ENCODE measurements around the gene CAPN3.

Gene CAPN3

DNA sequence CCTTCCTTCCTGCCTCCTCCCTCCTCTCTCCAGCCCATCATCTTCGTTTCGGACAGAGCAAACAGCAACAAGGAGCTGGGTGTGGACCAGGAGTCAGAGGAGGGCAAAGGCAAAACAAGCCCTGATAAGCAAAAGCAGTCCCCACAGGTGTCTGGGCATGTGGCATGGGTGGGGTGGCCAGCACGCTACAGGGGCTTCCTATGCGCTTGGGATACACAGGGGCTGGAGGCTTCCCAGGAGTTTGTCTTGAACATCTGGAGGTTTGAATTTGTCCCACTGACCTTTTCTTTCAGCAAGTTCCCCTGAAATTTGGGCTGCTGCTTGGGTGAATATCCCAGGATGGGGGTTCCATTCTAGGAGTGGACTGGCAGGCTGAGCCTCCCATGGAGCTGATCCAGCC lies 48.9 kb downstream of the CAPN3 start:
- H3K79me2 ChIP-seq, result no peaks in the 10 kb centered on the region
- H3K9ac ChIP-seq, result no peak overlapping the region
- H2AFZ ChIP-seq, result no peak overlapping the region
- H3K27me3 ChIP-seq (ENCODE audit: control insufficient read depth, insufficient read depth, low read length), result no peaks in the 10 kb centered on the region
- no peaks in the 10 kb centered on the region for H3K9me3 ChIP-seq (ENCODE audit: control insufficient read depth, low read length)
- no peak overlapping the region for H3K27ac ChIP-seq
- no peaks in the 10 kb centered on the region for H3K36me3 ChIP-seq (ENCODE audit: control insufficient read depth, insufficient read depth, low read length)
- H3K4me3 ChIP-seq (ENCODE audit: low read depth, low read length), result no peak overlapping the region
- no peaks in the 10 kb centered on the region for H3K4me1 ChIP-seq
- TF ChIP-seq, protein P1, sequence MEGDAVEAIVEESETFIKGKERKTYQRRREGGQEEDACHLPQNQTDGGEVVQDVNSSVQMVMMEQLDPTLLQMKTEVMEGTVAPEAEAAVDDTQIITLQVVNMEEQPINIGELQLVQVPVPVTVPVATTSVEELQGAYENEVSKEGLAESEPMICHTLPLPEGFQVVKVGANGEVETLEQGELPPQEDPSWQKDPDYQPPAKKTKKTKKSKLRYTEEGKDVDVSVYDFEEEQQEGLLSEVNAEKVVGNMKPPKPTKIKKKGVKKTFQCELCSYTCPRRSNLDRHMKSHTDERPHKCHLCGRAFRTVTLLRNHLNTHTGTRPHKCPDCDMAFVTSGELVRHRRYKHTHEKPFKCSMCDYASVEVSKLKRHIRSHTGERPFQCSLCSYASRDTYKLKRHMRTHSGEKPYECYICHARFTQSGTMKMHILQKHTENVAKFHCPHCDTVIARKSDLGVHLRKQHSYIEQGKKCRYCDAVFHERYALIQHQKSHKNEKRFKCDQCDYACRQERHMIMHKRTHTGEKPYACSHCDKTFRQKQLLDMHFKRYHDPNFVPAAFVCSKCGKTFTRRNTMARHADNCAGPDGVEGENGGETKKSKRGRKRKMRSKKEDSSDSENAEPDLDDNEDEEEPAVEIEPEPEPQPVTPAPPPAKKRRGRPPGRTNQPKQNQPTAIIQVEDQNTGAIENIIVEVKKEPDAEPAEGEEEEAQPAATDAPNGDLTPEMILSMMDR (IDR thresholded peaks at IDR 0.05), result no peak
- H3K4me2 ChIP-seq (ENCODE audit: low read length), result no peak overlapping the region

DNA sequence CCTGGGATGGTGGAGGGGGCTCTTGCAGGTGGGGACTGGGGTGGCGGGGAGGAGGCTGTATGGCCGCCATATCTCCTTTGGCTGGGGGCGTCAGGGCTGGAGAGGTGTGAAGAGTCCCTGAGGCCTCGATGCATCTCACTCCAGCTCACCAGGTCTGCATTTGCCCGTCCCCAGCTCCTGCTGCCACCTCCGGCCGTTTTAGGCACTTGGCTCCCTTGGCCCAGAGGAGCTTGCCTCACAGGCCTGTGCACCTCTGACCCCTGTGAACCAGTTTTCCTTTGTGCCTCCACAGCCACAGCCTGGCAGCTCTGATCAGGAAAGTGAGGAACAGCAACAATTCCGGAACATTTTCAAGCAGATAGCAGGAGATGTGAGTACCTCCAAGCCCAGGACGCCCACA lies 49.7 kb downstream of the CAPN3 start:
- no peaks in the 10 kb centered on the region for H3K27me3 ChIP-seq (ENCODE audit: control insufficient read depth, insufficient read depth, low read length)
- no peaks in the 10 kb centered on the region for H3K79me2 ChIP-seq
- H3K4me2 ChIP-seq (ENCODE audit: low read length), result no peak overlapping the region
- no peak overlapping the region for H3K9ac ChIP-seq
- H3K4me1 ChIP-seq, result no peaks in the 10 kb centered on the region
- no peaks in the 10 kb centered on the region for H3K36me3 ChIP-seq (ENCODE audit: control insufficient read depth, insufficient read depth, low read length)
- no peak overlapping the region for H3K4me3 ChIP-seq (ENCODE audit: low read depth, low read length)
- no peak overlapping the region for H3K27ac ChIP-seq
- TF ChIP-seq, protein P1 (IDR thresholded peaks at IDR 0.05), result no peak
- no peaks in the 10 kb centered on the region for H3K9me3 ChIP-seq (ENCODE audit: control insufficient read depth, low read length)
- no peak overlapping the region for H2AFZ ChIP-seq

DNA sequence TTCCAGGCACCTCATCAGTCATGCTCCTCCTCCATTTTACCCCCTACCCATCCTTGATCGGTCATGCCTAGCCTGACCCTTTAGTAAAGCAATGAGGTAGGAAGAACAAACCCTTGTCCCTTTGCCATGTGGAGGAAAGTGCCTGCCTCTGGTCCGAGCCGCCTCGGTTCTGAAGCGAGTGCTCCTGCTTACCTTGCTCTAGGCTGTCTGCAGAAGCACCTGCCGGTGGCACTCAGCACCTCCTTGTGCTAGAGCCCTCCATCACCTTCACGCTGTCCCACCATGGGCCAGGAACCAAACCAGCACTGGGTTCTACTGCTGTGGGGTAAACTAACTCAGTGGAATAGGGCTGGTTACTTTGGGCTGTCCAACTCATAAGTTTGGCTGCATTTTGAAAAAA lies 52.6 kb downstream of the CAPN3 start:
- Histone ChIP-seq H3K9me3 (ENCODE audit: control insufficient read depth, low read length) (no peaks in the 10 kb centered on the region), H3K4me3 (ENCODE audit: low read depth, low read length) (no peak overlapping the region), H3K27ac (no peak overlapping the region), H3K27me3 (ENCODE audit: control insufficient read depth, insufficient read depth, low read length) (no peaks in the 10 kb centered on the region), H3K9ac (no peak overlapping the region), H3K79me2 (no peaks in the 10 kb centered on the region), H2AFZ (no peak overlapping the region), H3K4me1 (no peaks in the 10 kb centered on the region), H3K4me2 (ENCODE audit: low read length) (no peak overlapping the region), H3K36me3 (ENCODE audit: control insufficient read depth, insufficient read depth, low read length) (no peaks in the 10 kb centered on the region)
- TF ChIP-seq, protein P1 (IDR thresholded peaks at IDR 0.05), result no peak

DNA sequence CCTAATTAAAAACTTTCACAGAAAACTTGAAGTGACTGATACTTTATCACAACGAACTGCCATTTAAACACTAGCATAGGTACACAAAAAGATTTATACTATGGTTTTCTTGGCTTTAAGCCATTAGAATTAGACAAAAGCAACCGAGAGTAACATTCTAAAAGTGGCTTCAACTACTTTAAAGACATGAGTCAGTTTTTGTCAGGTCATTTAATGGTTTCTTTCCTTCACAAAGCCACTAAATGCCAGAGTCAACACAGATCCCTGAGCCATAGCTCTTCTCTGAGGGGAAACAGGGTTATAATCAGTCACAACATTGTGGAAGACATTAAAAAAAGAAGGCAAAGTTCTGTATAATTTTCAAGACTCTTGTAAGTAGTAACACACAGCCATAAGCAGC lies 54.6 kb downstream of the CAPN3 start:
- Histone ChIP-seq H3K27ac (no peak overlapping the region), H3K27me3 (ENCODE audit: control insufficient read depth, insufficient read depth, low read length) (no peaks in the 10 kb centered on the region), H3K4me2 (ENCODE audit: low read length) (no peak overlapping the region), H2AFZ (no peak overlapping the region), H3K4me1 (no peaks in the 10 kb centered on the region), H3K9me3 (ENCODE audit: control insufficient read depth, low read length) (no peaks in the 10 kb centered on the region), H3K79me2 (no peaks in the 10 kb centered on the region), H3K9ac (no peak overlapping the region), H3K36me3 (ENCODE audit: control insufficient read depth, insufficient read depth, low read length) (no peaks in the 10 kb centered on the region), H3K4me3 (ENCODE audit: low read depth, low read length) (no peak overlapping the region)
- TF ChIP-seq, protein P1 (IDR thresholded peaks at IDR 0.05), result no peak

DNA sequence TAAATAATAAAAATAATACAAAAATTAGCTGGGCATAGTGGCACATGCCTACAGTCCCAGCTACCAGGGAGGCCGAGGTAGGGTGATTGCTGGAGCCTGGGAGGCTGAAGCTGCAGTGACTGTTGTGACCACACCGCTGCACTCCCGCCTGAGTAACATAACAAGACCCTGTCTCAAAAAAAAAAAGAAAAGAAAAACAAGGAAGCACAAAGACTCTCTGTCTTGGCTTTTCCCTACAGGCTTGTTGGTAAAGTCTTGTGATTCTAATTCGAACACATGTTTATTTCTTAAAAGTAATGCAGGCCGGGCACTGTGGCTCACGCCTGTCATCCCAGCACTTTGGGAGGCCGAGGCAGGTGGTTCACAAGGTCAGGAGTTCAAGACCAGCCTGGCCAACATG lies 60.1 kb downstream of the CAPN3 start:
- no peaks in the 10 kb centered on the region for H3K9me3 ChIP-seq (ENCODE audit: control insufficient read depth, low read length)
- H3K36me3 ChIP-seq (ENCODE audit: control insufficient read depth, insufficient read depth, low read length), result no peaks in the 10 kb centered on the region
- no peaks in the 10 kb centered on the region for H3K27me3 ChIP-seq (ENCODE audit: control insufficient read depth, insufficient read depth, low read length)
- TF ChIP-seq, protein P1 (IDR thresholded peaks at IDR 0.05), result no peak
- H3K9ac ChIP-seq, result no peak overlapping the region
- H3K4me1 ChIP-seq, result no peaks in the 10 kb centered on the region
- no peak overlapping the region for H3K4me2 ChIP-seq (ENCODE audit: low read length)
- no peaks in the 10 kb centered on the region for H3K79me2 ChIP-seq
- no peak overlapping the region for H3K4me3 ChIP-seq (ENCODE audit: low read depth, low read length)
- no peak overlapping the region for H3K27ac ChIP-seq
- H2AFZ ChIP-seq, result no peak overlapping the region

Data from parathyroid adenoma (tissue), 2 donors.